Measurements from ENCODE around the gene CHD5.
A peak's percentile ranks its signal among the peaks of the same experiment; 100 is the strongest.

The CHD5 gene

DNA sequence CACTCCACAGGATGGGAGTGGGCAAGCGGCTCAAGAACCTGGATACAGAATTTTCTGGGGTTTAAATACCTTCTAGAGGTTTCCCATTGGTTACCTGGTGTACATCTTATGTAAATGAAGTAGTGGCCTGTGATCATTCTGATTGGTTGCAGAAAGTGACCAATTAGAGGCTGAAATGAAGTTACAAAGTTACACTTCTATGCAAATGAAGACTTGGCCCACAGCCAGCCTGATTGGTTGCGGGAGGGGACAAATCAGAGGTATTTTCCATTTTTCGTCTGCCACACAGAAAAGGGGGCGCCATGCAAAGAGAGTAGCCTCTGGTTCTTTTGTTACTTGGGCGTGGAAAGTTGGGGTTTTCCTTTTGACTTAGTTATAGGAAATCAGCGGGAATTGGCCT is 125.5 kb downstream of the CHD5 start:
- Histone ChIP-seq H3K36me3 (no peaks in the 10 kb centered on the region), H3K4me1 (no peaks in the 10 kb centered on the region), H3K27me3 (peaks cover 0 to 23% of the 10 kb centered on the region in 2 donors), H3K9me3 (no peaks in the 10 kb centered on the region), H3K27ac (no peak overlapping the region), H3K4me3 (no peak overlapping the region)
- TF ChIP-seq, protein P1, sequence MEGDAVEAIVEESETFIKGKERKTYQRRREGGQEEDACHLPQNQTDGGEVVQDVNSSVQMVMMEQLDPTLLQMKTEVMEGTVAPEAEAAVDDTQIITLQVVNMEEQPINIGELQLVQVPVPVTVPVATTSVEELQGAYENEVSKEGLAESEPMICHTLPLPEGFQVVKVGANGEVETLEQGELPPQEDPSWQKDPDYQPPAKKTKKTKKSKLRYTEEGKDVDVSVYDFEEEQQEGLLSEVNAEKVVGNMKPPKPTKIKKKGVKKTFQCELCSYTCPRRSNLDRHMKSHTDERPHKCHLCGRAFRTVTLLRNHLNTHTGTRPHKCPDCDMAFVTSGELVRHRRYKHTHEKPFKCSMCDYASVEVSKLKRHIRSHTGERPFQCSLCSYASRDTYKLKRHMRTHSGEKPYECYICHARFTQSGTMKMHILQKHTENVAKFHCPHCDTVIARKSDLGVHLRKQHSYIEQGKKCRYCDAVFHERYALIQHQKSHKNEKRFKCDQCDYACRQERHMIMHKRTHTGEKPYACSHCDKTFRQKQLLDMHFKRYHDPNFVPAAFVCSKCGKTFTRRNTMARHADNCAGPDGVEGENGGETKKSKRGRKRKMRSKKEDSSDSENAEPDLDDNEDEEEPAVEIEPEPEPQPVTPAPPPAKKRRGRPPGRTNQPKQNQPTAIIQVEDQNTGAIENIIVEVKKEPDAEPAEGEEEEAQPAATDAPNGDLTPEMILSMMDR (IDR thresholded peaks at IDR 0.05), result no peak
- intact Hi-C loops (cut with DNase I; ENCODE audit: low total_unique reads), result loop anchor here (5.0 kb wide), 1 partner anchor 188 kb away; the partner anchor contains the start of gene HES3
- DNase-seq, result no peak

GRCh38 chr1:6053206-6053546 is 126.9 kb downstream of the CHD5 start:
- no peak overlapping the region for H3K27ac ChIP-seq
- TF ChIP-seq, protein P1 (IDR thresholded peaks at IDR 0.05), result no peak
- no peak for DNase-seq
- intact Hi-C loops (cut with DNase I; ENCODE audit: low total_unique reads), result loop anchor here (5.0 kb wide), 1 partner anchor 189 kb away; the partner anchor contains the start of gene HES3
- H3K36me3 ChIP-seq, result no peaks in the 10 kb centered on the region
- no peaks in the 10 kb centered on the region for H3K4me1 ChIP-seq
- no peaks in the 10 kb centered on the region for H3K9me3 ChIP-seq
- H3K4me3 ChIP-seq, result no peak overlapping the region
- peaks cover 0 to 15% of the 10 kb centered on the region in 2 donors for H3K27me3 ChIP-seq

DNA sequence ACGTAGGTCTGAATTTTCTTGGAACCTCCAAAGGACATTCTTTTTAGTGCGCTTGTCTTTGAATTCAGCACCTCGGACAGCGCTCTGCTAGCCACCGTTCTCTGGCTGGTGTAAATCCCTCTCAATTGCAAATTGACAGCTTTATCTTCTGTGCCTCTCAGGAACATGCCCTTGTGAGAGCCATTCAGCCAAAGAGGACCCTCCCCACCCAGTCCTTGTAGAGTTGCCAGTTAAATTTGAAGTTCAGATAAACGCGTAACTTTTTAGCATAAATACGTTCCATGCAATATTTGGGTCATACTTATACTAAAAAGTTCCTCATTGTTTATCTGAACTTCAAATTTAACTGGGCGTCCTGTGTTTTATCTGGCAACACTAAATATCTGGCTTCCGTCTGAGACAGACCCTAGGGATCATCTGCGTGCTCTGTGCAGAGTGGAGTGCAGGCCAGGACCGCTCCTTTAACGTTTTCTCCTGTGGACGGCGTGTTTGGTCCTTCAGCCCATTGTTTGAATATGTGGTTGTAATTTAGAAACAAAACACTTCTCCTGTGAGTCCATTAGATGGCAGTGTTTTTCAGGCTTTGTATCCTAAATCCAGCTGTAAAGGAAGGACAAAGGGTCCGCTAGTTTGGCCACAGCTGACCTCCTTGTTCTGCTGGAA is 127.4 kb downstream of the CHD5 start:
- intact Hi-C loops (cut with DNase I; ENCODE audit: low total_unique reads), result loop anchor here (5.0 kb wide), 1 partner anchor 190 kb away; the partner anchor contains the start of gene HES3
- Histone ChIP-seq H3K36me3 (no peaks in the 10 kb centered on the region), H3K4me1 (no peaks in the 10 kb centered on the region), H3K4me3 (no peak overlapping the region), H3K9me3 (no peaks in the 10 kb centered on the region), H3K27me3 (peaks cover 0 to 12% of the 10 kb centered on the region in 2 donors), H3K27ac (no peak overlapping the region)
- peak in 1 of 2 donors; percentile 60 for DNase-seq
- TF ChIP-seq, protein P1 (IDR thresholded peaks at IDR 0.05), result peak; percentile 24 to 30

All from tibial artery (tissue), 4 donors.